Spleen (tissue), 7 donors: ENCODE measurements around the gene GPRASP1.

Source experiments
- CTCF ChIP-seq, 11 experiments: fragments of 200-600 bp in 7 of 11; fragments of 450-650 bp in 4 of 11; sonication (generic) in 4 of 11; IDR thresholded peaks in 8 of 11; conservative IDR thresholded peaks in 3 of 11; 1 replicate in 7 of 11; 2 replicates in 4 of 11; pipeline versions ENCODE4 v1.4.0 to v1.8.0; 2016 to 2021; ENCODE audit warnings: antibody characterized with exemption in 11 of 11, inconsistent platforms in 4 of 11, mild to moderate bottlenecking in 1 of 11
- POLR2A ChIP-seq, 3 donors: fragments of 450-650 bp; IDR thresholded peaks; one replicate each; pipeline ENCODE4 v1.5.1; 2017; ENCODE audit warnings: antibody characterized with exemption in 3 of 3, mild to moderate bottlenecking in 1 of 3
- POLR2AphosphoS5 ChIP-seq, 3 donors: sonication (generic); formaldehyde crosslinking; IDR thresholded peaks; one replicate each; pipeline ENCODE4 v1.5.1; 2017; ENCODE audit warnings: antibody characterized with exemption in 3 of 3
- donor health status: DM: no; HTN: no; CAD: no; lungs with moderate emphysema.
- donor health status: DM: no; HTN: no; CAD: no.
- donor health status: DM: no; HTN: no; CAD: no.

GRCh38 chrX:102669526-102669925, 18.2 kb downstream of the GPRASP1 start:
- TF ChIP-seq POLR2A (IDR thresholded peaks at IDR 0.05) (no peak), CTCF (IDR thresholded peaks at IDR 0.05 in 8 of 11, conservative IDR thresholded peaks at IDR 0.05 in 3 of 11) (no peak), POLR2AphosphoS5 (IDR thresholded peaks at IDR 0.05) (no peak)
